BLaER1 treated with 17β-estradiol and CSF1 and Interleukin-3, amounts not matched to agents 10 nM and 100 nM (cell line): ENCODE measurements around the gene KIF11.
A peak's percentile ranks its signal among the peaks of the same experiment; 100 is the strongest.

Experiments
- H3K27ac ChIP-seq, 11 experiments: shearing (Covaris generic); formaldehyde crosslinking; 2 replicates each; pipeline ENCODE4 v1.8.1; 2022
- H3K27me3 ChIP-seq, 11 experiments: shearing (Covaris generic); formaldehyde crosslinking; 2 replicates each; pipeline ENCODE4 v1.8.1; 2022
- H3K36me3 ChIP-seq, 11 experiments: shearing (Covaris generic); formaldehyde crosslinking; 2 replicates each; pipeline ENCODE4 v1.8.1; 2022
- H3K4me1 ChIP-seq, 10 experiments: shearing (Covaris generic); formaldehyde crosslinking; 2 replicates each; pipeline ENCODE4 v1.8.1; 2022
- H3K4me2 ChIP-seq, 11 experiments: shearing (Covaris generic); formaldehyde crosslinking; 2 replicates each; pipeline ENCODE4 v1.8.1; 2022
- H3K4me3 ChIP-seq, 10 experiments: shearing (Covaris generic); formaldehyde crosslinking; 2 replicates each; pipeline ENCODE4 v1.8.1; 2022
- H3K9ac ChIP-seq, 11 experiments: shearing (Covaris generic); formaldehyde crosslinking; 2 replicates each; pipeline ENCODE4 v1.8.1; 2022
- H3K9me3 ChIP-seq, 11 experiments: shearing (Covaris generic); formaldehyde crosslinking; replicated peaks in 1 of 11; 2 replicates each; pipeline ENCODE4 v1.8.1; 2022
- H4K20me1 ChIP-seq, 11 experiments: shearing (Covaris generic); formaldehyde crosslinking; 2 replicates each; pipeline ENCODE4 v1.8.1; 2022
- Cebpa-rat ChIP-seq, 11 experiments: shearing (Covaris generic); IDR thresholded peaks; 2 replicates each; pipeline ENCODE4 v1.8.1; 2022

Gene KIF11

DNA sequence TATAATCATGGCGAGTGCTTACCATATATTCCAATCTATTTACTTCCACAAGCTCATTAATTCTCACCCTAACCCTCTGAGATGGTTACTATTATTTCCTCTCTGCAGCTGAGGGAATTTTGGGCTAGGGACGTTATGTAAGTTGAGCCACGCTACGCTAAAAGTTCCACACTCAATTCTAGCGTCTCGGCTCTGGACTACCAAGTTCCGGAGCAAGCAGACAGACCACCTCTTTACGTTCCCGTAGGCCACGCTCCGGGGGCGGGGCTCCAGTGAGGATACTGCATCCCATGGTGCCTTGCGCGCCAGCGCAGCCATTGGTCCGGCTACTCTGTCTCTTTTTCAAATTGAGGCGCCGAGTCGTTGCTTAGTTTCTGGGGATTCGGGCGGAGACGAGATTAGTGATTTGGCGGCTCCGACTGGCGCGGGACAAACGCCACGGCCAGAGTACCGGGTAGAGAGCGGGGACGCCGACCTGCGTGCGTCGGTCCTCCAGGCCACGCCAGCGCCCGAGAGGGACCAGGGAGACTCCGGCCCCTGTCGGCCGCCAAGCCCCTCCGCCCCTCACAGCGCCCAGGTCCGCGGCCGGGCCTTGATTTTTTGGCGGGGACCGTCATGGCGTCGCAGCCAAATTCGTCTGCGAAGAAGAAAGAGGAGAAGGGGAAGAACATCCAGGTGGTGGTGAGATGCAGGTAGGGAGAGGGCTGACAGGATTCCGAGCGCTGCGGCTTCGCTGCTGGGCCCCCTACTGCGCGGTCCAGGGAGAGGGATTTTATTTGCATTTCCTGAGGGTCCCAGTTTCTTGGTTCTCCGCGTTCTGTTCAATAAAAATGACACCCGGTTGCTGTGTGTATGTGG, at the start of gene KIF11:
TSS of gene KIF11 (plus strand) at position 370 of the 858 bp plus-strand sequence. CDS start at position 616, 246 bp downstream.
- no peaks in the 10 kb centered on the region for H3K27me3 ChIP-seq
- H4K20me1 ChIP-seq: peaks cover 0 to 25% (median 11%) of the 10 kb centered on the region in 11 experiments; a peak in 9 of 22 replicates
- peak within 1 kb of the TSS; percentile 79 to 97 (median 94) for H3K9ac ChIP-seq
- H3K4me1 ChIP-seq: peaks cover 38 to 54% (median 46%) of the 10 kb centered on the region in 10 experiments
- peaks cover 0 to 16% (median 13%) of the 10 kb centered on the region in 11 experiments; a peak in 18 of 22 replicates for H3K9me3 ChIP-seq
- H3K4me3 ChIP-seq: peak within 1 kb of the TSS; percentile 78 to 98 (median 90)
- no peak for TF ChIP-seq Cebpa-rat (IDR thresholded peaks at IDR 0.05)
- H3K36me3 ChIP-seq: peaks cover 0 to 29% (median 12%) of the 10 kb centered on the region in 11 experiments; a peak in 13 of 22 replicates
- peak within 1 kb of the TSS; percentile 80 to 99 (median 90) for H3K4me2 ChIP-seq
- H3K27ac ChIP-seq: peak within 1 kb of the TSS; percentile 85 to 97 (median 93)

- Histone ChIP-seq H3K4me3 (no peak overlapping the region), H3K4me2 (peak overlapping the region; percentile 19 to 60 (median 35); a peak in 16 of 22 replicates), H3K27ac (no peak overlapping the region), H3K9me3 (no peaks in the 10 kb centered on the region), H3K9ac (no peak overlapping the region), H4K20me1 (peaks cover 9 to 97% (median 65%) of the 10 kb centered on the region in 11 experiments; a peak in 20 of 22 replicates), H3K4me1 (peaks cover 7 to 30% (median 16%) of the 10 kb centered on the region in 10 experiments; a peak in 19 of 20 replicates), H3K27me3 (no peaks in the 10 kb centered on the region), H3K36me3 (peaks cover 11 to 59% (median 40%) of the 10 kb centered on the region in 11 experiments)
- TF ChIP-seq Cebpa-rat (IDR thresholded peaks at IDR 0.05): no peak
Measured at GRCh38 chr10:92544296-92544695, 48.6 kb upstream of the KIF11 start.

- Histone ChIP-seq H3K27ac (no peak overlapping the region), H3K4me1 (peaks cover 7 to 30% (median 16%) of the 10 kb centered on the region in 10 experiments; a peak in 19 of 20 replicates), H4K20me1 (peaks cover 9 to 97% (median 54%) of the 10 kb centered on the region in 11 experiments; a peak in 20 of 22 replicates), H3K9me3 (no peaks in the 10 kb centered on the region), H3K27me3 (no peaks in the 10 kb centered on the region), H3K36me3 (peaks cover 11 to 60% (median 44%) of the 10 kb centered on the region in 11 experiments), H3K9ac (no peak overlapping the region), H3K4me3 (no peak overlapping the region), H3K4me2 (no peak overlapping the region; a peak in 1 of 22 replicates)
- TF ChIP-seq Cebpa-rat (IDR thresholded peaks at IDR 0.05): no peak
Measured at GRCh38 chr10:92545556-92545955, 47.4 kb upstream of the KIF11 start.

GRCh38 chr10:92547676-92548075, 45.3 kb upstream of the KIF11 start:
- Histone ChIP-seq H3K4me3 (no peak overlapping the region), H3K9ac (no peak overlapping the region), H3K27ac (no peak overlapping the region), H3K36me3 (peaks cover 16 to 76% (median 62%) of the 10 kb centered on the region in 11 experiments), H3K4me2 (no peak overlapping the region), H3K9me3 (peaks cover 0 to 4% (median 3%) of the 10 kb centered on the region in 11 experiments; a peak in 9 of 22 replicates), H3K27me3 (no peaks in the 10 kb centered on the region), H3K4me1 (peaks cover 7 to 29% (median 16%) of the 10 kb centered on the region in 10 experiments; a peak in 19 of 20 replicates), H4K20me1 (peaks cover 0 to 82% (median 34%) of the 10 kb centered on the region in 11 experiments; a peak in 18 of 22 replicates)
- no peak for TF ChIP-seq Cebpa-rat (IDR thresholded peaks at IDR 0.05)

GRCh38 chr10:92550924-92551323, 42.0 kb upstream of the KIF11 start:
- TF ChIP-seq Cebpa-rat (IDR thresholded peaks at IDR 0.05): no peak
- Histone ChIP-seq H3K27me3 (no peaks in the 10 kb centered on the region), H4K20me1 (peaks cover 0 to 52% (median 4%) of the 10 kb centered on the region in 11 experiments; a peak in 8 of 22 replicates), H3K9me3 (peaks cover 25 to 37% (median 31%) of the 10 kb centered on the region in 11 experiments), H3K9ac (no peak overlapping the region), H3K4me2 (no peak overlapping the region), H3K4me1 (no peaks in the 10 kb centered on the region), H3K27ac (no peak overlapping the region), H3K36me3 (peaks cover 47 to 94% (median 88%) of the 10 kb centered on the region in 11 experiments), H3K4me3 (no peak overlapping the region)

- no peak overlapping the region for H3K4me2 ChIP-seq
- peaks cover 61 to 100% (median 97%) of the 10 kb centered on the region in 11 experiments for H3K36me3 ChIP-seq
- no peak overlapping the region for H3K9ac ChIP-seq
Measured at GRCh38 chr10:92552310-92552709, 40.6 kb upstream of the KIF11 start.

DNA sequence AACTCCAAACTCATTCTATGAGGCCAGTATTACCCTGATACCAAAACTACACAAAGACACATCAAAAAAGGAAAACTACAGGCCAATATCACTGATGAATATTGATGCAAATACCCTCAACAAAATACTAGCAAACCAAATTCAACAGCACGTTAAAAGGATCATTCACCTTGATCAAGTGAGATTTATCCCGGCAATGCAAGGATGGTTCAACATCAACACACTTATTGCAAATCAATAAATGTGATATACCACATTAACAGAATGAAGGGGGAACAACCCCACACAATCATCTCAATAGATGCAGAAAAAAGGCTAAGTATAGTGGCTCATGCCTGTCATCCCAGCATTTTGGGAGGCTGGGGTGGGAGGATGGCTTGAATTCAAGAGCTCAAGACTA, 39.0 kb upstream of the KIF11 start:
- peak overlapping the region in 1 of 10 experiments; percentile 31; a peak in 1 of 20 replicates for H3K4me3 ChIP-seq
- TF ChIP-seq Cebpa-rat (IDR thresholded peaks at IDR 0.05): no peak
- H3K4me2 ChIP-seq: no peak overlapping the region
- no peak overlapping the region for H3K27ac ChIP-seq
- H3K4me1 ChIP-seq: no peaks in the 10 kb centered on the region
- H3K9ac ChIP-seq: no peak overlapping the region
- no peaks in the 10 kb centered on the region for H3K27me3 ChIP-seq
- peaks cover 70 to 100% (median 97%) of the 10 kb centered on the region in 11 experiments for H3K36me3 ChIP-seq
- peaks cover 31 to 63% (median 50%) of the 10 kb centered on the region in 11 experiments for H3K9me3 ChIP-seq
- H4K20me1 ChIP-seq: peaks cover 0 to 22% (median 0%) of the 10 kb centered on the region in 11 experiments; a peak in 3 of 22 replicates

More at GRCh38 chr10:92552310-92552709, 40.6 kb upstream of the KIF11 start:
- Histone ChIP-seq H3K4me1 (no peaks in the 10 kb centered on the region), H3K4me3 (no peak overlapping the region), H4K20me1 (peaks cover 0 to 39% (median 0%) of the 10 kb centered on the region in 11 experiments; a peak in 5 of 22 replicates), H3K9me3 (peaks cover 25 to 49% (median 36%) of the 10 kb centered on the region in 11 experiments), H3K27ac (no peak overlapping the region), H3K27me3 (no peaks in the 10 kb centered on the region)
- TF ChIP-seq Cebpa-rat (IDR thresholded peaks at IDR 0.05): no peak

- Histone ChIP-seq H3K27ac (no peak overlapping the region), H3K27me3 (no peaks in the 10 kb centered on the region), H3K4me1 (peaks cover 0 to 14% (median 0%) of the 10 kb centered on the region in 10 experiments; a peak in 2 of 20 replicates), H3K9ac (no peak overlapping the region), H3K4me2 (no peak overlapping the region), H3K9me3 (peaks cover 36 to 72% (median 55%) of the 10 kb centered on the region in 11 experiments), H4K20me1 (peaks cover 0 to 38% (median under 1%) of the 10 kb centered on the region in 11 experiments; a peak in 8 of 22 replicates), H3K4me3 (no peak overlapping the region), H3K36me3 (peaks cover 73 to 100% (median 93%) of the 10 kb centered on the region in 11 experiments)
- TF ChIP-seq Cebpa-rat (IDR thresholded peaks at IDR 0.05): no peak
Measured at GRCh38 chr10:92559046-92559445, 33.9 kb upstream of the KIF11 start.
